Esophagus muscularis mucosa (tissue), 4 donors: ENCODE data around the gene DDO. TPM values are rescaled to one million over a fixed set of nuclear protein-coding genes. Genes with fewer than 3 reads are reported as not detected.

Experiments used
- DNase-seq: peaks from one replicate; pipeline ENCODE4 v3.0.0-alpha.2; 2017; ENCODE audit errors: extremely low spot score
- H3K27ac ChIP-seq, 4 donors: fragments of 200-600 bp; sonication (generic); replicated peaks in 1 of 4; 1 replicate in 3 of 4; 2 replicates in 1 of 4; pipeline ENCODE4 v1.5.1; 2016 to 2019; ENCODE audit warnings: mild to moderate bottlenecking in 1 of 4
- H3K27me3 ChIP-seq, 4 donors: fragments of 200-600 bp; sonication (generic); one replicate each; pipeline versions ENCODE4 v1.5.1 to v1.6.0; 2016 to 2019
- H3K36me3 ChIP-seq, 4 donors: fragments of 200-600 bp; sonication (generic); one replicate each; pipeline ENCODE4 v1.5.1; 2016 to 2019
- H3K4me1 ChIP-seq, 4 donors: fragments of 200-600 bp; sonication (generic); one replicate each; pipeline ENCODE4 v1.5.1; 2016 to 2019
- H3K4me3 ChIP-seq, 4 donors: fragments of 200-600 bp; sonication (generic); 1 replicate in 2 of 4; 2 replicates in 2 of 4; pipeline ENCODE4 v1.5.1; 2016 to 2019; ENCODE audit warnings: mild to moderate bottlenecking in 4 of 4, moderate library complexity in 1 of 4
- H3K9me3 ChIP-seq, 4 donors: fragments of 200-600 bp; sonication (generic); 1 replicate in 3 of 4; 2 replicates in 1 of 4; pipeline ENCODE4 v1.5.1; 2016 to 2019
- EP300 ChIP-seq: sonication (generic); formaldehyde crosslinking; IDR thresholded peaks from one replicate; pipeline ENCODE4 v1.6.1; 2017; ENCODE audit warnings: antibody characterized with exemption
- POLR2A ChIP-seq: fragments of 450-650 bp; IDR thresholded peaks from one replicate; pipeline ENCODE4 v1.6.1; 2017; ENCODE audit warnings: antibody characterized with exemption, moderate library complexity, mild to moderate bottlenecking, low read depth
- POLR2AphosphoS5 ChIP-seq, 2 donors: sonication (generic); formaldehyde crosslinking; IDR thresholded peaks; one replicate each; pipeline ENCODE4 v1.6.1; 2017; ENCODE audit warnings: antibody characterized with exemption in 2 of 2
- WGBS: methylation state at CpG from one replicate; pipeline ENCODE4 v1.1.5; 2018; 5-methylcytosine and 5-hydroxymethylcytosine counted together
- intact Hi-C: fragments of 100-400 bp; cut with DNase I; formaldehyde crosslinking; loops from one replicate; pipeline ENCODE4 v1.15.1; 2023
- total RNA-seq, 4 donors: library from RNA; depleted of rRNA; stranded (reverse); fragments of >200 nt; gene quantifications; one replicate each; pipeline versions ENCODE4 v1.1.0 to v1.2.1, GENCODE V29; 2016
- TF ChIP-seq, protein P1 (sequence below), 3 experiments: fragments of 200-600 bp in 2 of 3; fragments of 450-650 bp in 1 of 3; sonication (generic) in 2 of 3; IDR thresholded peaks; one replicate each; pipeline ENCODE4 v1.5.1; 2017 to 2019; ENCODE audit warnings: antibody characterized with exemption in 3 of 3, mild to moderate bottlenecking in 2 of 3, moderate library complexity in 1 of 3

The DDO gene
- total RNA-seq, 4 donors from 2014 or later, result 0.29 to 2.1 (median 1.1) TPM

DNA sequence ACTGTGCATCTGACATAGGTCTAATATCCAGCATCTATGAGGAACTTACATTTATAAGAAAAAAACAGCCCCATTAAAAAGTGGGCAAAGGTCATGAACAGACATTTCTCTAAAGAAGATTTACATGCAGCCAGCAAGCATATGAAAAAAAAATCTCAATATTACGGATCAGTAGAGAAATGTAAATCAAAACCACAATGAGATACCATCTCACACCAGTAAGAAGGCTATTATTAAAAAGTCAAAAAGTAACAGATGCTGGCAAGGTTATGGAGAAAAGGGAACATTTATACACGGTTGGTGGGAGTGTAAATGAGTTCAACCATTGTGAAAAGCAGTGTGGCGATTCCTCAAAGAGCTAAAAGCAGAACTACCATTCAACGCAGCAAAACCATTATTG, 70.3 kb downstream of the DDO start:
- Histone ChIP-seq H3K27me3 (no peaks in the 10 kb centered on the region), H3K4me3 (no peak overlapping the region), H3K36me3 (no peaks in the 10 kb centered on the region), H3K4me1 (peaks cover 0 to 56% (median 54%) of the 10 kb centered on the region in 4 donors), H3K27ac (no peak overlapping the region), H3K9me3 (no peaks in the 10 kb centered on the region)
- TF ChIP-seq, protein P1, sequence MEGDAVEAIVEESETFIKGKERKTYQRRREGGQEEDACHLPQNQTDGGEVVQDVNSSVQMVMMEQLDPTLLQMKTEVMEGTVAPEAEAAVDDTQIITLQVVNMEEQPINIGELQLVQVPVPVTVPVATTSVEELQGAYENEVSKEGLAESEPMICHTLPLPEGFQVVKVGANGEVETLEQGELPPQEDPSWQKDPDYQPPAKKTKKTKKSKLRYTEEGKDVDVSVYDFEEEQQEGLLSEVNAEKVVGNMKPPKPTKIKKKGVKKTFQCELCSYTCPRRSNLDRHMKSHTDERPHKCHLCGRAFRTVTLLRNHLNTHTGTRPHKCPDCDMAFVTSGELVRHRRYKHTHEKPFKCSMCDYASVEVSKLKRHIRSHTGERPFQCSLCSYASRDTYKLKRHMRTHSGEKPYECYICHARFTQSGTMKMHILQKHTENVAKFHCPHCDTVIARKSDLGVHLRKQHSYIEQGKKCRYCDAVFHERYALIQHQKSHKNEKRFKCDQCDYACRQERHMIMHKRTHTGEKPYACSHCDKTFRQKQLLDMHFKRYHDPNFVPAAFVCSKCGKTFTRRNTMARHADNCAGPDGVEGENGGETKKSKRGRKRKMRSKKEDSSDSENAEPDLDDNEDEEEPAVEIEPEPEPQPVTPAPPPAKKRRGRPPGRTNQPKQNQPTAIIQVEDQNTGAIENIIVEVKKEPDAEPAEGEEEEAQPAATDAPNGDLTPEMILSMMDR (IDR thresholded peaks at IDR 0.05), result no peak
- TF ChIP-seq POLR2AphosphoS5 (IDR thresholded peaks at IDR 0.05), result no peak
- no peak for TF ChIP-seq EP300
- TF ChIP-seq POLR2A, result no peak
- DNase-seq, result no peak
- WGBS, result 89% methylated on average over 4 of the region's 4 CpGs
- intact Hi-C loops, result no loop called here

DNA sequence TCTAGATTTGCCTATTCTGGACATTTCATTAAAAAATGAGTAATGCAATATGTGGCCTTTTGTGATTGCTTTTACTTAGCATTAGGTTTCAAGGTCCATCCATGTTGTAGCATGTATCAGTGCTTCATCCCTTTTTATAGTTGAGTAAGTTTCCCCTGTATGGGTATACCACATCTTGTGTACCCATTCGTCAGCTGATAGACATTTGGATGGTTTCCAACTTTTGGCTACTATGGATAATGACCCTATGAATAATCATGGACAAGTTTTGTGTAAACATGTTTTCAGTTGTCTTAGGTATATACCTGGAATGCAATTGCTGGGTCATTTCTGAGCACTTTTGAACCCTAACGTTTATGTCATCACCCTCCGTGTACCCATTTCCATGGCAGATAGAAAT, 72.6 kb downstream of the DDO start:
- 96% methylated on average over 3 of the region's 3 CpGs for whole genome bisulfite sequencing
- Histone ChIP-seq H3K27me3 (no peaks in the 10 kb centered on the region), H3K36me3 (no peaks in the 10 kb centered on the region), H3K4me3 (no peak overlapping the region), H3K4me1 (peaks cover 0 to 52% (median 49%) of the 10 kb centered on the region in 4 donors), H3K9me3 (no peaks in the 10 kb centered on the region), H3K27ac (no peak overlapping the region)
- no peak for DNase-seq
- no peak for TF ChIP-seq POLR2A
- TF ChIP-seq, protein P1 (IDR thresholded peaks at IDR 0.05), result no peak
- TF ChIP-seq POLR2AphosphoS5 (IDR thresholded peaks at IDR 0.05), result no peak
- no peak for TF ChIP-seq EP300
- intact Hi-C loops, result no loop called here

Other genes starting within 250 kb of the DDO start
- 10 to 100 TPM; 10.9 to 21.2 (median 11.8) TPM for gene WASF1, start 235.9 kb downstream of the DDO start, total RNA-seq
- 10 to 100 TPM; 12.0 to 29.1 (median 15.2) TPM for gene CDC40, start 235.1 kb downstream of the DDO start, total RNA-seq
- gene METTL24, start 57.2 kb downstream of the DDO start, total RNA-seq, result 10 to 100 TPM; 16.9 to 32.8 (median 23.5) TPM
- under 1 TPM in 1 of 4 donors, not detected in 3; 0.50 TPM for gene SLC22A16, start 61.0 kb upstream of the DDO start, total RNA-seq